Tibial nerve (tissue), 4 donors: ENCODE measurements around the gene TMEM17.

ENCODE experiments used
- EP300 ChIP-seq, 2 donors: sonication (generic); formaldehyde crosslinking; IDR thresholded peaks; one replicate each; pipeline ENCODE4 v1.6.1; 2017; ENCODE audit warnings: antibody characterized with exemption in 2 of 2, mild to moderate bottlenecking in 1 of 2
- POLR2A ChIP-seq, 2 donors: fragments of 450-650 bp; IDR thresholded peaks; one replicate each; pipeline ENCODE4 v1.6.1; 2017; ENCODE audit warnings: antibody characterized with exemption in 2 of 2, mild to moderate bottlenecking in 2 of 2, moderate library complexity in 2 of 2
- TF ChIP-seq, protein P1 (sequence below), 5 experiments: fragments of 200-600 bp in 3 of 5; fragments of 450-650 bp in 2 of 5; sonication (generic) in 3 of 5; IDR thresholded peaks; one replicate each; pipeline ENCODE4 v1.5.1; 2016 to 2019; ENCODE audit warnings: antibody characterized with exemption in 5 of 5, mild to moderate bottlenecking in 3 of 5, moderate library complexity in 2 of 5

DNA sequence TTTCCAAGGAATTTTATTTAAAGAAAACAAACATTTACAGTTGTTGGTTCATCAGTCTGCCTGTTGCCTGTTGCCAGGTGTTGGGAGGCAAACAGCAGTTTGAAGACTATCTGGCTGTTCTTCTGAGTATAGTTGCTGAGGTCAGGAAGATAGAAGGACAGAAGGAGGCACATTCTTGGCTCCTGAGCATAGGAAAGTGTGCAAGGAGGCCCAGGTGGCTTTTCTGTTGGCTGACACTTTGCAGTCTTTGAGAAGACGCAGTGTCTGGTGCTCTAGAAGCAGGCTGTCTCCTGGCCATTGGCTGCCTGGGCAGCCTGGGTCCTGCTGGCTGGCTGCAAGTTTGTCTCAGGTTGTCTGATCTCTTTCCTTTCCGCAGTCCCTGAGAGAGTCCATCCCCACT is 36.4 kb downstream of the TMEM17 start:
- TF ChIP-seq, protein P1, sequence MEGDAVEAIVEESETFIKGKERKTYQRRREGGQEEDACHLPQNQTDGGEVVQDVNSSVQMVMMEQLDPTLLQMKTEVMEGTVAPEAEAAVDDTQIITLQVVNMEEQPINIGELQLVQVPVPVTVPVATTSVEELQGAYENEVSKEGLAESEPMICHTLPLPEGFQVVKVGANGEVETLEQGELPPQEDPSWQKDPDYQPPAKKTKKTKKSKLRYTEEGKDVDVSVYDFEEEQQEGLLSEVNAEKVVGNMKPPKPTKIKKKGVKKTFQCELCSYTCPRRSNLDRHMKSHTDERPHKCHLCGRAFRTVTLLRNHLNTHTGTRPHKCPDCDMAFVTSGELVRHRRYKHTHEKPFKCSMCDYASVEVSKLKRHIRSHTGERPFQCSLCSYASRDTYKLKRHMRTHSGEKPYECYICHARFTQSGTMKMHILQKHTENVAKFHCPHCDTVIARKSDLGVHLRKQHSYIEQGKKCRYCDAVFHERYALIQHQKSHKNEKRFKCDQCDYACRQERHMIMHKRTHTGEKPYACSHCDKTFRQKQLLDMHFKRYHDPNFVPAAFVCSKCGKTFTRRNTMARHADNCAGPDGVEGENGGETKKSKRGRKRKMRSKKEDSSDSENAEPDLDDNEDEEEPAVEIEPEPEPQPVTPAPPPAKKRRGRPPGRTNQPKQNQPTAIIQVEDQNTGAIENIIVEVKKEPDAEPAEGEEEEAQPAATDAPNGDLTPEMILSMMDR (IDR thresholded peaks at IDR 0.05), result no peak
- TF ChIP-seq POLR2A (IDR thresholded peaks at IDR 0.05) (no peak), EP300 (IDR thresholded peaks at IDR 0.05) (no peak)
